ENCODE data around the gene SGF29. TPM values are rescaled to one million over a fixed set of nuclear protein-coding genes. Genes with fewer than 3 reads are reported as not detected.

SGF29 gene
- total and polyA plus RNA-seq, 2 experiments from 2014 or later: 10.0 to 17.6 TPM

DNA sequence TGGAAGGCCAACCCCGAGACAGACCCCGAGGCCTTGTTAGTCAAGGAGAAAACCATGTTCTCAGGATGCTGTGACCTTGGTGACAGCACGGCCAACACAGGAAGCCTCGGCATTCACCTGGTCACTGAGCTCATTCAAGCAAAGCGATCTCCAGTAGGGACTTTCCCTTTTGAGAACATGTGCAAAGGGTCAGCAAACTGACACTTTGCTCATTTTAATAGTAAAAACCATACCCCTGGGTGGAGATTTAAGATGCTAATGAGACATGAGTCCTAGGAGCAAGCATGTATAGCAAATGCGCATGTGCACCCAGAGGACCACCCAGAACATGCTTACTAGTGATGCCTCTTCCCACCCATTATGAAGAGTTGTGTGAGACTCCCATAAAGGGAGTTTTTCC is 48.8 kb downstream of the SGF29 start:
- no peak for ATAC-seq
- H3K36me3 Mint-ChIP-seq (ENCODE audit: low read depth): no peaks in the 10 kb centered on the region
- H3K4me1 ChIP-seq (ENCODE audit: insufficient read depth): no peaks in the 10 kb centered on the region

More for the DNA sequence above, 48.8 kb downstream of the SGF29 start:
- H3K27me3 ChIP-seq (ENCODE audit: insufficient read depth): no peaks in the 10 kb centered on the region
- H3K79me2 ChIP-seq (replicated peaks; ENCODE audit: insufficient read depth): no peaks in the 10 kb centered on the region
- Mint-ChIP-seq H3K27me3 (ENCODE audit: insufficient read depth, low read depth, poor library complexity) (peaks cover 3% of the 10 kb centered on the region), H3K9me3 (no peaks in the 10 kb centered on the region), H3K4me3 (no peak overlapping the region), H3K4me1 (peaks cover 6% of the 10 kb centered on the region; the same call in 2 of the 3 replicates), H3K27ac (no peak overlapping the region)
- H3F3A ChIP-seq (replicated peaks; ENCODE audit: low read depth): no peaks in the 10 kb centered on the region
- no peak for TF ChIP-seq REST (IDR thresholded peaks at IDR 0.05; ENCODE audit: unreplicated experiment)
- no peak for TF ChIP-seq CREB1 (CRISPR knock-in tag; IDR thresholded peaks at IDR 0.05; ENCODE audit: low read depth)
- TF ChIP-seq, protein P1, sequence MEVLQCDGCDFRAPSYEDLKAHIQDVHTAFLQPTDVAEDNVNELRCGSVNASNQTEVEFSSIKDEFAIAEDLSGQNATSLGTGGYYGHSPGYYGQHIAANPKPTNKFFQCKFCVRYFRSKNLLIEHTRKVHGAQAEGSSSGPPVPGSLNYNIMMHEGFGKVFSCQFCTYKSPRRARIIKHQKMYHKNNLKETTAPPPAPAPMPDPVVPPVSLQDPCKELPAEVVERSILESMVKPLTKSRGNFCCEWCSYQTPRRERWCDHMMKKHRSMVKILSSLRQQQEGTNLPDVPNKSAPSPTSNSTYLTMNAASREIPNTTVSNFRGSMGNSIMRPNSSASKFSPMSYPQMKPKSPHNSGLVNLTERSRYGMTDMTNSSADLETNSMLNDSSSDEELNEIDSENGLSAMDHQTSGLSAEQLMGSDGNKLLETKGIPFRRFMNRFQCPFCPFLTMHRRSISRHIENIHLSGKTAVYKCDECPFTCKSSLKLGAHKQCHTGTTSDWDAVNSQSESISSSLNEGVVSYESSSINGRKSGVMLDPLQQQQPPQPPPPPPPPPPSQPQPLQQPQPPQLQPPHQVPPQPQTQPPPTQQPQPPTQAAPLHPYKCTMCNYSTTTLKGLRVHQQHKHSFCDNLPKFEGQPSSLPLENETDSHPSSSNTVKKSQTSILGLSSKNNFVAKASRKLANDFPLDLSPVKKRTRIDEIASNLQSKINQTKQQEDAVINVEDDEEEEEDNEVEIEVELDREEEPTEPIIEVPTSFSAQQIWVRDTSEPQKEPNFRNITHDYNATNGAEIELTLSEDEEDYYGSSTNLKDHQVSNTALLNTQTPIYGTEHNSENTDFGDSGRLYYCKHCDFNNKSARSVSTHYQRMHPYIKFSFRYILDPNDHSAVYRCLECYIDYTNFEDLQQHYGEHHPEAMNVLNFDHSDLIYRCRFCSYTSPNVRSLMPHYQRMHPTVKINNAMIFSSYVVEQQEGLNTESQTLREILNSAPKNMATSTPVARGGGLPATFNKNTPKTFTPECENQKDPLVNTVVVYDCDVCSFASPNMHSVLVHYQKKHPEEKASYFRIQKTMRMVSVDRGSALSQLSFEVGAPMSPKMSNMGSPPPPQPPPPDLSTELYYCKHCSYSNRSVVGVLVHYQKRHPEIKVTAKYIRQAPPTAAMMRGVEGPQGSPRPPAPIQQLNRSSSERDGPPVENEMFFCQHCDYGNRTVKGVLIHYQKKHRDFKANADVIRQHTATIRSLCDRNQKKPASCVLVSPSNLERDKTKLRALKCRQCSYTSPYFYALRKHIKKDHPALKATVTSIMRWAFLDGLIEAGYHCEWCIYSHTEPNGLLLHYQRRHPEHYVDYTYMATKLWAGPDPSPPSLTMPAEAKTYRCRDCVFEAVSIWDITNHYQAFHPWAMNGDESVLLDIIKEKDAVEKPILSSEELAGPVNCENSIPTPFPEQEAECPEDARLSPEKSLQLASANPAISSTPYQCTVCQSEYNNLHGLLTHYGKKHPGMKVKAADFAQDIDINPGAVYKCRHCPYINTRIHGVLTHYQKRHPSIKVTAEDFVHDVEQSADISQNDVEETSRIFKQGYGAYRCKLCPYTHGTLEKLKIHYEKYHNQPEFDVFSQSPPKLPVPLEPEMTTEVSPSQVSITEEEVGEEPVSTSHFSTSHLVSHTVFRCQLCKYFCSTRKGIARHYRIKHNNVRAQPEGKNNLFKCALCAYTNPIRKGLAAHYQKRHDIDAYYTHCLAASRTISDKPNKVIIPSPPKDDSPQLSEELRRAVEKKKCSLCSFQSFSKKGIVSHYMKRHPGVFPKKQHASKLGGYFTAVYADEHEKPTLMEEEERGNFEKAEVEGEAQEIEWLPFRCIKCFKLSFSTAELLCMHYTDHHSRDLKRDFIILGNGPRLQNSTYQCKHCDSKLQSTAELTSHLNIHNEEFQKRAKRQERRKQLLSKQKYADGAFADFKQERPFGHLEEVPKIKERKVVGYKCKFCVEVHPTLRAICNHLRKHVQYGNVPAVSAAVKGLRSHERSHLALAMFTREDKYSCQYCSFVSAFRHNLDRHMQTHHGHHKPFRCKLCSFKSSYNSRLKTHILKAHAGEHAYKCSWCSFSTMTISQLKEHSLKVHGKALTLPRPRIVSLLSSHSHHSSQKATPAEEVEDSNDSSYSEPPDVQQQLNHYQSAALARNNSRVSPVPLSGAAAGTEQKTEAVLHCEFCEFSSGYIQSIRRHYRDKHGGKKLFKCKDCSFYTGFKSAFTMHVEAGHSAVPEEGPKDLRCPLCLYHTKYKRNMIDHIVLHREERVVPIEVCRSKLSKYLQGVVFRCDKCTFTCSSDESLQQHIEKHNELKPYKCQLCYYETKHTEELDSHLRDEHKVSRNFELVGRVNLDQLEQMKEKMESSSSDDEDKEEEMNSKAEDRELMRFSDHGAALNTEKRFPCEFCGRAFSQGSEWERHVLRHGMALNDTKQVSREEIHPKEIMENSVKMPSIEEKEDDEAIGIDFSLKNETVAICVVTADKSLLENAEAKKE (CRISPR knock-in tag; IDR thresholded peaks at IDR 0.05): no peak
- no peaks in the 10 kb centered on the region for H3K36me3 ChIP-seq (ENCODE audit: insufficient read depth)
- no peaks in the 10 kb centered on the region for H4K20me1 ChIP-seq (replicated peaks; ENCODE audit: insufficient read depth)
- no peak overlapping the region for H3K4me3 ChIP-seq
- no peak overlapping the region for H3K4me2 ChIP-seq
- H3K9me2 ChIP-seq (ENCODE audit: insufficient read depth): no peaks in the 10 kb centered on the region
- no peak for DNase-seq (ENCODE audit: low spot score)
- H2AFZ ChIP-seq: no peak overlapping the region
- no peak overlapping the region for H3K27ac ChIP-seq (ENCODE audit: low read depth)

Data from GM23338 (cell line).